ENCODE data around the gene ZNF207.
"Not testable (repeated sequence)": the region's sequence is repeated elsewhere in the genome, so short reads cannot be mapped to it uniquely, and the experiment has no call there.

The ZNF207 gene

DNA sequence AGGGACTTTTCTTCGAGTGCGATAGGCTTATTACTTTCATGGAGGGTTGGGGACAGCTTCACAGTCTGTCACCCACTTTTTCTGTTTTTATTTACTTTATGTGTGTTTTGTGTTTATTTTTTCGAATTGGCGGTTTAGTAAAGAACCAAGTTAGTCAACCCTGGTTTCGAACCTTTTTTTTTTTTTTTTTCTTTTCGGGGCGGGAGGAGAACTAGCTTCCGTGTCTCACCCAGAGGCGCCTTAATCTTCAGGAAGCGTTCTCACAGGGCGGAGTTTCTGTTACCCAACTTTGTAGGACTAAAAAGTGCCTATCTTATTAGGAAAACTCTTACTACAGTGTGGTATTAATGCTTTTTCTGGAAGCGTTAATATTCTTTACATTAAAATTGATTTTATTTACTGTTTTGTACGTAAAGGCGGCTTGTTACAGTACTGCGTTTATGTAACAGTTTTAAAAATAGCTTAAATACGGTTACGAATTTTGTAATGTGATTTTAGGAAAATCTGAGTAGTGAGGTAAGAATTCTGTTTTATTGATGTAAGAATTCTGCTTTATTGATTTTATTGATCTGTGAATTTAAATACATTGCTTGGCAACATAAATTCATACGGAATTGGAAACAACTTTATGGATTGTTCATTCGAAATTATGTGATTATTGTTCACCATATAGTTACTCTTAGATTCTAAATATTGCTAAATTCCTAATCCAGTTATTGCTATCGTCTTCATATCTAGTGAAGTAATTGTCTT lies 885 bp downstream of the ZNF207 start:
- Histone ChIP-seq H3K27ac (ENCODE audit: low read depth, low read length, poor library complexity, severe bottlenecking) (peak overlapping the region; percentile 87), H3K4me2 (ENCODE audit: low read length) (peak overlapping the region; percentile 86), H3K9me2 (ENCODE audit: low read depth, low read length) (no peaks in the 10 kb centered on the region), H3K79me2 (ENCODE audit: insufficient read depth, low read length) (peaks cover 58% of the 10 kb centered on the region), H3K9me3 (ENCODE audit: low read length) (no peaks in the 10 kb centered on the region), H3K9ac (ENCODE audit: low read length) (peak overlapping the region; percentile 98), H4K20me1 (ENCODE audit: insufficient read depth, low read length) (peaks cover 8% of the 10 kb centered on the region; the same call in 1 of the 2 replicates), H3K36me3 (ENCODE audit: insufficient read depth, low read length) (peaks cover 47% of the 10 kb centered on the region), H3F3A (ENCODE audit: insufficient read depth, low read length) (no peaks in the 10 kb centered on the region), H2AFZ (ENCODE audit: low read length) (no peak overlapping the region), H3K27me3 (ENCODE audit: insufficient read depth, low read length) (no peaks in the 10 kb centered on the region), H3K4me3 (ENCODE audit: low read depth, low read length, poor library complexity, severe bottlenecking) (peak overlapping the region; percentile 96), H3K4me1 (ENCODE audit: insufficient read depth, low read length, severe bottlenecking) (peaks cover 35% of the 10 kb centered on the region)
- TF ChIP-seq, protein P1, sequence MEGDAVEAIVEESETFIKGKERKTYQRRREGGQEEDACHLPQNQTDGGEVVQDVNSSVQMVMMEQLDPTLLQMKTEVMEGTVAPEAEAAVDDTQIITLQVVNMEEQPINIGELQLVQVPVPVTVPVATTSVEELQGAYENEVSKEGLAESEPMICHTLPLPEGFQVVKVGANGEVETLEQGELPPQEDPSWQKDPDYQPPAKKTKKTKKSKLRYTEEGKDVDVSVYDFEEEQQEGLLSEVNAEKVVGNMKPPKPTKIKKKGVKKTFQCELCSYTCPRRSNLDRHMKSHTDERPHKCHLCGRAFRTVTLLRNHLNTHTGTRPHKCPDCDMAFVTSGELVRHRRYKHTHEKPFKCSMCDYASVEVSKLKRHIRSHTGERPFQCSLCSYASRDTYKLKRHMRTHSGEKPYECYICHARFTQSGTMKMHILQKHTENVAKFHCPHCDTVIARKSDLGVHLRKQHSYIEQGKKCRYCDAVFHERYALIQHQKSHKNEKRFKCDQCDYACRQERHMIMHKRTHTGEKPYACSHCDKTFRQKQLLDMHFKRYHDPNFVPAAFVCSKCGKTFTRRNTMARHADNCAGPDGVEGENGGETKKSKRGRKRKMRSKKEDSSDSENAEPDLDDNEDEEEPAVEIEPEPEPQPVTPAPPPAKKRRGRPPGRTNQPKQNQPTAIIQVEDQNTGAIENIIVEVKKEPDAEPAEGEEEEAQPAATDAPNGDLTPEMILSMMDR (IDR thresholded peaks at IDR 0.05; ENCODE audit: low read length) = no peak
- no peak for TF ChIP-seq EZH2 (IDR thresholded peaks at IDR 0.05; ENCODE audit: borderline replicate concordance, low read length)

DNA sequence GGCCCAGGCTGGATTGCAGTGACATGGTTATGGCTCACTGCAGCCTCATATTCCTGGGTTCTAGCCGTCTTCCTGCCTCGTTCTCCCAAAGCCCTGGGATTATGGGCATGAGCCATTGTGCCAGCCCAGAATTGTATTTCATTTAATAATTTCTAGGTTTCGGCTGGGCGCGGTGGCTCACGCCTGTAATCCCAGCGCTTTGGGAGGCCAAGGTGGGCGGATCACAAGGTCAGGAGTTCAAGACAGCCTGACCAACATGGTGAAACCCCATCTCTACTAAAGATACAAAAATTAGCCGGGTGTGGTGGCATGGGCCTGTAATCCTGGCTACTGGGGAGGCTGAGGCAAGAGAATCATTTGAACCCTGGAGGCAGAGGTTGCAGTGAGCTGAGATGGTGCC lies 2.8 kb downstream of the ZNF207 start:
- H3K4me3 ChIP-seq (ENCODE audit: low read depth, low read length, poor library complexity, severe bottlenecking) = peak overlapping the region; percentile 96
- not testable (repeated sequence) for H3K9ac ChIP-seq (ENCODE audit: low read length)
- peaks cover 35% of the 10 kb centered on the region for H3K4me1 ChIP-seq (ENCODE audit: insufficient read depth, low read length, severe bottlenecking)

DNA sequence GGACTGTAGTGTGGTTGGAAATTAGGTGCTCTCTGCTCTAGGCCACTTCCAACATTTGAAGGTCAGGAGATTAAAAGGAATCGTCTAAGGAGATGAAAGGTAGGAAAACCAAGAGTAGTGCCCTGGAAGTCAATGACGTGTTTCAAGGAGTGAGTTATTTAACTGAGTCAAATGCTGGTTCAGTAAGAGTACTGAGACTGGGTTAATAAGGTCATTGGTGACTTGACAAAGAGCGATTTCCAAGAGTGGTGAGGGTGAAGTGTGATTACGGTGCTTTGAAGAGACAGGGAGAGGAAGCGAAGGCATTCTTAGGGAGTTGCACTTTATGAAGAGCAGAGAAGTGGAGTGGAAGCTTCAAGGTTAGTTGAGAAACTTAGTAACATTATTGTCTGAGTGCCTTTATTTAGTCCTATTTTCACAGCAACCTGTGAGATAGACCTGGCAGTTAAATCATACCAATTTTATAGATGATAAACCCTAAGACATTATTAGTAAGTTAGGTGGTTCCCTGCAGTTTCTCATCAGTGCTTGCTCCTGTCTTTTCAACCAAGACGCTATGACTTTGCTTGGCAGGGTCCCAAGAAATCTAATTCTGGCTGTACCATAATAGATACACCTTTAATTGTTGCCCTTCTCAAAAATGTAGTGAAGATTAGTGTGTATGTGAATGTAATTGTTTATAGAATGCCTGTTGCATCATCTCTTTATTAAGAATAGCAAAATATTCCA lies 5.9 kb downstream of the ZNF207 start:
- H3K4me2 ChIP-seq (ENCODE audit: low read length) = peak overlapping the region; percentile 19; the same call in 1 of the 2 replicates
- TF ChIP-seq, protein P1 (IDR thresholded peaks at IDR 0.05; ENCODE audit: low read length) = no peak
- TF ChIP-seq EZH2 (IDR thresholded peaks at IDR 0.05; ENCODE audit: borderline replicate concordance, low read length) = no peak
- no peaks in the 10 kb centered on the region for H3K9me2 ChIP-seq (ENCODE audit: low read depth, low read length)
- no peaks in the 10 kb centered on the region for H3K27me3 ChIP-seq (ENCODE audit: insufficient read depth, low read length)
- H4K20me1 ChIP-seq (ENCODE audit: insufficient read depth, low read length) = peaks cover 8% of the 10 kb centered on the region; the same call in 1 of the 2 replicates
- peaks cover 92% of the 10 kb centered on the region for H3K36me3 ChIP-seq (ENCODE audit: insufficient read depth, low read length)
- H2AFZ ChIP-seq (ENCODE audit: low read length) = no peak overlapping the region
- H3K4me3 ChIP-seq (ENCODE audit: low read depth, low read length, poor library complexity, severe bottlenecking) = no peak overlapping the region
- no peak overlapping the region for H3K9ac ChIP-seq (ENCODE audit: low read length)
- H3F3A ChIP-seq (ENCODE audit: insufficient read depth, low read length) = no peaks in the 10 kb centered on the region
- peaks cover 66% of the 10 kb centered on the region for H3K79me2 ChIP-seq (ENCODE audit: insufficient read depth, low read length)
- H3K4me1 ChIP-seq (ENCODE audit: insufficient read depth, low read length, severe bottlenecking) = peaks cover 25% of the 10 kb centered on the region
- no peak overlapping the region for H3K27ac ChIP-seq (ENCODE audit: low read depth, low read length, poor library complexity, severe bottlenecking)
- H3K9me3 ChIP-seq (ENCODE audit: low read length) = no peaks in the 10 kb centered on the region

More for the DNA sequence above, 2.8 kb downstream of the ZNF207 start:
- peaks cover 62% of the 10 kb centered on the region for H3K36me3 ChIP-seq (ENCODE audit: insufficient read depth, low read length)
- not testable (repeated sequence) for H3F3A ChIP-seq (ENCODE audit: insufficient read depth, low read length); H3K9me2 ChIP-seq (ENCODE audit: low read depth, low read length); H4K20me1 ChIP-seq (ENCODE audit: insufficient read depth, low read length); H3K9me3 ChIP-seq (ENCODE audit: low read length); H3K27ac ChIP-seq (ENCODE audit: low read depth, low read length, poor library complexity, severe bottlenecking); H3K27me3 ChIP-seq (ENCODE audit: insufficient read depth, low read length); H2AFZ ChIP-seq (ENCODE audit: low read length)
- H3K4me2 ChIP-seq (ENCODE audit: low read length) = peak overlapping the region; percentile 86; the same call in 1 of the 2 replicates
- H3K79me2 ChIP-seq (ENCODE audit: insufficient read depth, low read length) = peaks cover 69% of the 10 kb centered on the region
